HEK293T (cell line): Measurements from ENCODE around the gene KLRC4.

Source experiments
- CTCF ChIA-PET: fragments of 350-600 bp; formaldehyde crosslinking; extraction: SDS; loops from one replicate; lab custom pipeline; 2021; ENCODE audit warnings: antibody characterized with exemption, inconsistent platforms; lab: Yijun Ruan, JAX
- POLR2A ChIA-PET: fragments of 350-600 bp; formaldehyde crosslinking; extraction: SDS; loops from one replicate; lab custom pipeline; 2020; ENCODE audit warnings: antibody characterized with exemption, inconsistent platforms; lab: Yijun Ruan, JAX
- DNase-seq: peaks from one replicate; pipeline ENCODE4 v3.0.0; 2012; ENCODE audit warnings: mixed read lengths; ENCODE audit errors: extremely low spot score
- ARNT ChIP-seq: fragments of 450-650 bp; IDR thresholded peaks from 2 replicates; pipeline ENCODE4 v1.6.1; 2017; ENCODE audit warnings: mild to moderate bottlenecking
- BHLHE40 ChIP-seq: fragments of 450-650 bp; IDR thresholded peaks from 2 replicates; pipeline ENCODE4 v1.6.1; 2016; ENCODE audit warnings: mild to moderate bottlenecking, moderate library complexity, borderline replicate concordance
- CTBP1 ChIP-seq: fragments of 450-650 bp; IDR thresholded peaks from 2 replicates; pipeline ENCODE4 v1.6.1; 2016; ENCODE audit warnings: borderline replicate concordance
- ELF4 ChIP-seq: fragments of 450-650 bp; IDR thresholded peaks from 2 replicates; pipeline ENCODE4 v1.6.1; 2017; ENCODE audit warnings: antibody characterized with exemption
- FOXA1 ChIP-seq: fragments of 450-650 bp; IDR thresholded peaks from 2 replicates; pipeline ENCODE4 v1.6.1; 2016; ENCODE audit warnings: mild to moderate bottlenecking
- FOXK2 ChIP-seq: fragments of 450-650 bp; IDR thresholded peaks from 2 replicates; pipeline ENCODE4 v1.6.1; 2016; ENCODE audit warnings: mild to moderate bottlenecking
- FOXM1 ChIP-seq: fragments of 450-650 bp; IDR thresholded peaks from 2 replicates; pipeline ENCODE4 v1.6.1; 2017; ENCODE audit warnings: mild to moderate bottlenecking, borderline replicate concordance
- HDGF ChIP-seq: fragments of 450-650 bp; IDR thresholded peaks from 2 replicates; pipeline ENCODE4 v1.6.1; 2017; ENCODE audit warnings: antibody characterized with exemption, borderline replicate concordance
- L3MBTL2 ChIP-seq: fragments of 450-650 bp; conservative IDR thresholded peaks from 2 replicates; pipeline ENCODE4 v1.6.1; 2016; ENCODE audit warnings: mild to moderate bottlenecking
- LEF1 ChIP-seq: fragments of 450-650 bp; IDR thresholded peaks from 2 replicates; pipeline ENCODE4 v1.6.1; 2017; ENCODE audit warnings: mild to moderate bottlenecking, borderline replicate concordance
- NFRKB ChIP-seq: fragments of 450-650 bp; IDR thresholded peaks from 2 replicates; pipeline ENCODE4 v1.6.1; 2016; ENCODE audit warnings: mild to moderate bottlenecking, moderate library complexity
- SP1 ChIP-seq: fragments of 450-650 bp; IDR thresholded peaks from 2 replicates; pipeline ENCODE4 v1.6.1; 2017
- SUZ12 ChIP-seq: fragments of 450-650 bp; IDR thresholded peaks from 2 replicates; pipeline ENCODE4 v1.6.1; 2016; ENCODE audit warnings: mild to moderate bottlenecking
- TARDBP ChIP-seq: fragments of 450-650 bp; IDR thresholded peaks from 2 replicates; pipeline ENCODE4 v1.6.1; 2016
- ZNF384 ChIP-seq: fragments of 450-650 bp; IDR thresholded peaks from 2 replicates; pipeline ENCODE4 v1.6.1; 2016
- TF ChIP-seq, protein P1 (sequence below): fragments of 450-650 bp; IDR thresholded peaks from 2 replicates; pipeline ENCODE4 v1.6.1; 2016

Gene KLRC4

DNA sequence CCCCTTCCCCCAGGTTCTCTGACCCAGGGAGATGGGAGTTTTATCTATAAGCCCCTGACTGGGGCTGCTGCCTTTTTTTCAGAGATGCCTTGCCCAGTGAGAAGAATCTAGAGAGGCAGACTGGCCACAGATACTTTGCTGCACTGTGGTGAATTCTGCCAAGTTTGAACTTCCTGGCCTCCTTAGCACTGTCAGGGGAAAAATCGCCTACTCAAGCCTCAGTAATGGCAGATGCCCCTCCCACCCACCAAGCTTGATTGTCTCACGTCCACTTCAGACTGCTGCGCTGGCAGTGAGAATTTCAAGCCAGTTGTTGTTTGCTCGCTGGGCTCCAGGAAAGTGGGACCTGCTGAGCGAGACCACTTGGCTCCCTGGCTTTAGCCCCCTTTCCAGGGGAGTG, 51.4 kb downstream of the KLRC4 start:
- TF ChIP-seq CTBP1 (no peak), LEF1 (no peak), FOXA1 (no peak), ARNT (no peak), ELF4 (no peak), FOXM1 (no peak), BHLHE40 (no peak), NFRKB (no peak), FOXK2 (no peak), L3MBTL2 (no peak), HDGF (no peak), SP1 (no peak), ZNF384 (no peak), TARDBP (no peak), SUZ12 (no peak)
- TF ChIP-seq, protein P1, sequence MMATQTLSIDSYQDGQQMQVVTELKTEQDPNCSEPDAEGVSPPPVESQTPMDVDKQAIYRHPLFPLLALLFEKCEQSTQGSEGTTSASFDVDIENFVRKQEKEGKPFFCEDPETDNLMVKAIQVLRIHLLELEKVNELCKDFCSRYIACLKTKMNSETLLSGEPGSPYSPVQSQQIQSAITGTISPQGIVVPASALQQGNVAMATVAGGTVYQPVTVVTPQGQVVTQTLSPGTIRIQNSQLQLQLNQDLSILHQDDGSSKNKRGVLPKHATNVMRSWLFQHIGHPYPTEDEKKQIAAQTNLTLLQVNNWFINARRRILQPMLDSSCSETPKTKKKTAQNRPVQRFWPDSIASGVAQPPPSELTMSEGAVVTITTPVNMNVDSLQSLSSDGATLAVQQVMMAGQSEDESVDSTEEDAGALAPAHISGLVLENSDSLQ: no peak
- ChIA-PET POLR2A (no interaction called here), CTCF (interaction anchor here (0.6 kb wide), 1 partner anchor 26 kb away, joined by 3 read pairs; no protein-coding TSS in a partner anchor)
- DNase-seq: no peak
